Lower leg skin (tissue), 4 donors: ENCODE results near the gene NTNG1. TPM values are rescaled to one million over a fixed set of nuclear protein-coding genes. Genes with fewer than 3 reads are reported as not detected.

Experiments used
- DNase-seq, 2 donors: peaks; one replicate each; pipeline ENCODE4 v3.0.0-alpha.2; 2019; ENCODE audit warnings: low spot score in 2 of 2
- H3K4me3 ChIP-seq: fragments of 200-600 bp; sonication (generic); 2 replicates; pipeline ENCODE4 v1.5.1; 2017; ENCODE audit warnings: mild to moderate bottlenecking, low read depth; ENCODE audit not compliant: poor library complexity, severe bottlenecking
- POLR2A ChIP-seq, 2 donors: fragments of 450-650 bp; IDR thresholded peaks; one replicate each; pipeline ENCODE4 v1.6.1; 2016 to 2017; ENCODE audit warnings: antibody characterized with exemption in 2 of 2, mild to moderate bottlenecking in 1 of 2, moderate library complexity in 1 of 2
- WGBS, 2 donors: methylation state at CpG; one replicate each; pipeline ENCODE4 v1.1.5; 2018; 5-methylcytosine and 5-hydroxymethylcytosine counted together
- intact Hi-C: fragments of 100-400 bp; cut with DNase I; formaldehyde crosslinking; loops from one replicate; pipeline ENCODE4 v1.15.0; 2023; ENCODE audit warnings: low total_unique reads
- total RNA-seq, 4 donors: library from RNA; depleted of rRNA; stranded (reverse); fragments of >200 nt; gene quantifications; one replicate each; pipeline ENCODE4 v1.1.0, GENCODE V29; 2016
- TF ChIP-seq, protein P1 (sequence below), 3 donors: fragments of 450-650 bp; IDR thresholded peaks; one replicate each; pipeline ENCODE4 v1.5.1; 2016; ENCODE audit warnings: antibody characterized with exemption in 3 of 3, mild to moderate bottlenecking in 3 of 3, moderate library complexity in 2 of 3

Gene NTNG1
- total RNA-seq, 4 donors from 2014 or later: 2.6 to 8.1 (median 3.4) TPM

DNA sequence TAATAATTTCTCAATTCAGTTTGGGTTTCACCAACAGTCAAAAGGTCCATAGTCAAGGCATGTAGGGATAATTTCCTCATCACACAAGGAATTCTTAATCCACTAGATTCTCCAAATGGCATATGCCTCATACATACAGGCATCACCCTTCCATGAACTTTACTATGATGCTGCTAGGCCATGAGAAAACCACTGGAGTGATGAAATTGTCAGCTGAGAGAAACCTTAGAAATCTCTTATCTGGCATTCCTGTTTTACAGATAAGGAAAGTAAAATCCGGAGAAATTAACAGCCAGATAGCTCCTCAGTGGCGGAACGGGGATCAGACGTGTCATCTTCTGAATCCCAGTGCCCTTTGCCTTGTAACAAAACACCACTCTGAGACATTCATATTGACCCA lies 274.4 kb downstream of the NTNG1 start:
- no peak overlapping the region for H3K4me3 ChIP-seq
- intact Hi-C loops: no loop called here
- DNase-seq: no peak
- WGBS, 2 donors: 93 to 96% methylated on average over 4 of the region's 4 CpGs
- TF ChIP-seq POLR2A (IDR thresholded peaks at IDR 0.05): no peak
- TF ChIP-seq, protein P1, sequence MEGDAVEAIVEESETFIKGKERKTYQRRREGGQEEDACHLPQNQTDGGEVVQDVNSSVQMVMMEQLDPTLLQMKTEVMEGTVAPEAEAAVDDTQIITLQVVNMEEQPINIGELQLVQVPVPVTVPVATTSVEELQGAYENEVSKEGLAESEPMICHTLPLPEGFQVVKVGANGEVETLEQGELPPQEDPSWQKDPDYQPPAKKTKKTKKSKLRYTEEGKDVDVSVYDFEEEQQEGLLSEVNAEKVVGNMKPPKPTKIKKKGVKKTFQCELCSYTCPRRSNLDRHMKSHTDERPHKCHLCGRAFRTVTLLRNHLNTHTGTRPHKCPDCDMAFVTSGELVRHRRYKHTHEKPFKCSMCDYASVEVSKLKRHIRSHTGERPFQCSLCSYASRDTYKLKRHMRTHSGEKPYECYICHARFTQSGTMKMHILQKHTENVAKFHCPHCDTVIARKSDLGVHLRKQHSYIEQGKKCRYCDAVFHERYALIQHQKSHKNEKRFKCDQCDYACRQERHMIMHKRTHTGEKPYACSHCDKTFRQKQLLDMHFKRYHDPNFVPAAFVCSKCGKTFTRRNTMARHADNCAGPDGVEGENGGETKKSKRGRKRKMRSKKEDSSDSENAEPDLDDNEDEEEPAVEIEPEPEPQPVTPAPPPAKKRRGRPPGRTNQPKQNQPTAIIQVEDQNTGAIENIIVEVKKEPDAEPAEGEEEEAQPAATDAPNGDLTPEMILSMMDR (IDR thresholded peaks at IDR 0.05): no peak

DNA sequence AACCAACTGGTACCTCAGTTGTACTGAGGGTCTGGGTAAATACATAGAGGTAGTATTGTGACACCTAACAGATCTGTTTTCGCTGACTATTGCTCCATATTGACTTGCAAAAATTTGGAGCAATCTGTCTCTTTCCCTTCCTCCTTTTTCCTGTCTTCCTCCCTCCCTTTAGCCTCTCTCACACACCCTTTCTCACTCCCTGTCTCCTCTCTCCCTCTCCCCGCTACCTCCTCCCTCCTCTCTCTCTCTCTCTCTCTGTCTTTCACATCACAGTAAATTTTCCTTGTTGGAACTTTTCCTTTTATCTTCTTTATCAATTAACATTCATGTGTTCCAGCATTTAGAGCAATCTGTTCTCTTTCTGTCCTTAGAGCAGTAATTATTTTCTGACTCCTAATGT lies 278.2 kb downstream of the NTNG1 start:
- intact Hi-C loops: no loop called here
- TF ChIP-seq, protein P1 (IDR thresholded peaks at IDR 0.05): no peak
- TF ChIP-seq POLR2A (IDR thresholded peaks at IDR 0.05): no peak
- 87 to 88% methylated on average over 2 of the region's 2 CpGs for WGBS, 2 donors
- no peak overlapping the region for H3K4me3 ChIP-seq
- no peak for DNase-seq

DNA sequence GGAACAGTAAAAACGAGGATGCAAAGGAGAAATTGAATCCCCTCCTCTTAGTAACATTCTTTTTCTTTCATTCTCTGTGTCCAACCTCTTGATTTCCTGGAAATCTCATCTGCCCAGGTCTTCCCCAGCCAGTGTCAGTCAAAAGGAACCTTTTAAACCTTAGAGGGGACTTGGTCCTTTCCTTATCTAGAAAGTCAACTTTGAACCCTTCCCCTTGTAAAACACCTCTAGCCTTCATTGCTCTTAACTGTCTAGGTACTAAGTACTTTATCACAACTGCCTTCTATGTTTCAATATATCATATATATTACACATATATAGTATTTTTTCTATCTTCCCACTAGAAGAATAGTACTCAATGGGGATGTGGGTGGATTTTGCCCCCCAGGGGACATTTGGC lies 282.1 kb downstream of the NTNG1 start:
- TF ChIP-seq, protein P1 (IDR thresholded peaks at IDR 0.05): no peak
- no peak for TF ChIP-seq POLR2A (IDR thresholded peaks at IDR 0.05)
- WGBS, 2 donors: 82 to 92% methylated on average over 1 of the region's 1 CpG
- no peak for DNase-seq
- intact Hi-C loops: no loop called here
- no peak overlapping the region for H3K4me3 ChIP-seq

DNA sequence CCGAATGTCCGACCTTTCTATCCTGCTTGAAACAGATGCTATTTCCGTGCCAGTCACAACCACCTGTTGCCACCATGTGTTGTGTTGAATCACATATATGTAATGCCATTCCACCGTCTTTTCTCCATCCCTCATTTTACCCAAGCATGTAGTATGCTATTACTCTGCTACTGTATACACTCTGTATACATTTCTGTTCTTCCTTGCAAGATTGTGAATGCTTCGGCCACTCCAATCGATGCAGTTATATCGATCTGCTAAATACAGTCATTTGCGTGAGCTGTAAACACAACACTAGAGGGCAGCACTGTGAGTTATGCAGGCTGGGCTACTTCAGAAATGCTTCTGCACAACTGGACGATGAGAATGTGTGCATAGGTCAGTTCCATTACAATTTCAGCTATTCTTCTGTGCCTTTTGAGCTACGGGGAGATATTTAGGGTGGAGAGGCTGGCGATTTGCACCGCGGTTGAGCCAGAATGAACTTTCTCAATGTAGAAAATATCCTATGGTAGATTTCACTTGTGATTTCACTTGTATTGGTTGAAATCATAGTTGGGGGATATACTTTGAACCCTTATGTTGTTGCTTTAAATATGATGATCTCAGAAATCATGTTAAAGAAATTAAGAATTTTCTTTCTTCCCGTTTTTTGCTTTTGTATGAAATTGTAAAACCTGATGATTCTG lies 289.8 kb downstream of the NTNG1 start:
- TF ChIP-seq POLR2A (IDR thresholded peaks at IDR 0.05): no peak
- TF ChIP-seq, protein P1 (IDR thresholded peaks at IDR 0.05): no peak
- H3K4me3 ChIP-seq: no peak overlapping the region
- 76 to 84% methylated on average over 14 of the region's 14 CpGs for WGBS, 2 donors
- intact Hi-C loops: no loop called here
- no peak for DNase-seq

DNA sequence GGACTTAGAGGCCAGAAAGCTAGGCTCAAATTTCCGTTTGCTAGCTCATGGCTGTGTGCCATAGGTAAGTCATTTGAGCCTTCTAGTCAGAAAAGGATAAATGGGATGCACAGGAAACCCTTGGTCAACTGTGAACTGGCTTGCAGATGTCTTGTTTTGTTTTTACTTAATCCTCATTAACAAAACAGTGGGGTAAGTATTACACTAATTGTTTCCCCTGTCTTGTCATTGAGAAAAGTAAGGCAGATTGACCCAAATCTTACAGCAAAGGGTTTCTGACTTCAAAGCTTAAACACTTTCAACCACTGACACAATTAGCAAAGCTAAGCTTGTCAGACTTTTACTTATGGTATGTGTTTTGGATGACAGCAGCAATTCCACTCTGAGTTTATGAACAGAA lies 291.3 kb downstream of the NTNG1 start:
- no peak for TF ChIP-seq POLR2A (IDR thresholded peaks at IDR 0.05)
- TF ChIP-seq, protein P1 (IDR thresholded peaks at IDR 0.05): no peak
- DNase-seq: no peak
- intact Hi-C loops: no loop called here
- no peak overlapping the region for H3K4me3 ChIP-seq
- 58 to 66% methylated on average over 1 of the region's 1 CpG for WGBS, 2 donors

DNA sequence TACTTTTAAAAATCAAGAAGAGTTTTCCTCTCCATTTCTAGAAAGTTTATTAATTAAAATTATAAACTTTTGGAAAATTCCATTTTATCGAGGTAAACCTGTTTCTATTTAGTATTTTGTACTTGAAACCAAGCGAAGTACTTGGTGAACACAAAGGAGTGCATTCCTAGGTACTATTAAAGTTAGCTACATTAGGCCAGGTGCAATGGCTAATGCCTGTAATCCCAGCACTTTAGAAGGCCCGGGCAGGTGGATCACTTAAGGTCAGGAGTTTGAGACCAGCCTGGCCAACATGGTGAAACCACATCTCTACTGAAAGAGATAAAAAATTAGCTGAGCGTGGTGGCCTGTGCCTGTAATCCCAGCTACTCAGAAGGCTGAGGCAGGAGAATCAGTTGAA lies 292.2 kb downstream of the NTNG1 start:
- intact Hi-C loops: no loop called here
- no peak for TF ChIP-seq POLR2A (IDR thresholded peaks at IDR 0.05)
- TF ChIP-seq, protein P1 (IDR thresholded peaks at IDR 0.05): no peak
- no peak for DNase-seq
- WGBS, 2 donors: 95 to 96% methylated on average over 4 of the region's 4 CpGs
- no peak overlapping the region for H3K4me3 ChIP-seq
